RWPE2 (cell line): ENCODE results near the gene SSH3.

Experiments
- ATAC-seq: fragments of 200-7000 bp; cut with Tn5 transposase; 3 replicates; pipeline ENCODE4 v1.9.1; 2021; ENCODE audit warnings: low read depth
- DNase-seq: peaks from one replicate; pipeline ENCODE4 v3.0.0-alpha.2; 2020; ENCODE audit warnings: low spot score
- H3K27ac ChIP-seq: fragments of 450-650 bp; 2 replicates; pipeline ENCODE4 v1.5.1; 2017; ENCODE audit warnings: mild to moderate bottlenecking; ENCODE audit not compliant: poor library complexity, severe bottlenecking
- H3K27me3 ChIP-seq: fragments of 250-450 bp; sonication (Bioruptor Pico); 2 replicates; pipeline ENCODE4 v1.5.1; 2021; ENCODE audit warnings: mild to moderate bottlenecking, moderate library complexity; ENCODE audit not compliant: insufficient read depth, poor library complexity, severe bottlenecking
- H3K36me3 ChIP-seq: fragments of 250-450 bp; sonication (Bioruptor Pico); 2 replicates; pipeline ENCODE4 v1.5.1; 2020; ENCODE audit warnings: low read depth, mild to moderate bottlenecking, moderate library complexity
- H3K4me1 ChIP-seq: fragments of 250-450 bp; sonication (Bioruptor Pico); 2 replicates; pipeline ENCODE4 v1.5.1; 2021; ENCODE audit warnings: mild to moderate bottlenecking, moderate library complexity; ENCODE audit not compliant: insufficient read depth, poor library complexity, severe bottlenecking
- H3K4me3 ChIP-seq: fragments of 250-450 bp; sonication (Bioruptor Pico); 2 replicates; pipeline ENCODE4 v1.5.1; 2021; ENCODE audit warnings: mild to moderate bottlenecking, moderate library complexity; ENCODE audit not compliant: severe bottlenecking
- H3K9me3 ChIP-seq: fragments of 250-450 bp; sonication (Bioruptor Pico); 2 replicates; pipeline ENCODE4 v1.5.1; 2021; ENCODE audit warnings: mild to moderate bottlenecking, moderate library complexity; ENCODE audit not compliant: severe bottlenecking
- TF ChIP-seq, protein P1 (sequence below): fragments of 450-650 bp; IDR thresholded peaks from one replicate; pipeline ENCODE4 v1.5.1; 2017; ENCODE audit warnings: mild to moderate bottlenecking, moderate library complexity; ENCODE audit not compliant: poor library complexity, severe bottlenecking

Gene SSH3

DNA sequence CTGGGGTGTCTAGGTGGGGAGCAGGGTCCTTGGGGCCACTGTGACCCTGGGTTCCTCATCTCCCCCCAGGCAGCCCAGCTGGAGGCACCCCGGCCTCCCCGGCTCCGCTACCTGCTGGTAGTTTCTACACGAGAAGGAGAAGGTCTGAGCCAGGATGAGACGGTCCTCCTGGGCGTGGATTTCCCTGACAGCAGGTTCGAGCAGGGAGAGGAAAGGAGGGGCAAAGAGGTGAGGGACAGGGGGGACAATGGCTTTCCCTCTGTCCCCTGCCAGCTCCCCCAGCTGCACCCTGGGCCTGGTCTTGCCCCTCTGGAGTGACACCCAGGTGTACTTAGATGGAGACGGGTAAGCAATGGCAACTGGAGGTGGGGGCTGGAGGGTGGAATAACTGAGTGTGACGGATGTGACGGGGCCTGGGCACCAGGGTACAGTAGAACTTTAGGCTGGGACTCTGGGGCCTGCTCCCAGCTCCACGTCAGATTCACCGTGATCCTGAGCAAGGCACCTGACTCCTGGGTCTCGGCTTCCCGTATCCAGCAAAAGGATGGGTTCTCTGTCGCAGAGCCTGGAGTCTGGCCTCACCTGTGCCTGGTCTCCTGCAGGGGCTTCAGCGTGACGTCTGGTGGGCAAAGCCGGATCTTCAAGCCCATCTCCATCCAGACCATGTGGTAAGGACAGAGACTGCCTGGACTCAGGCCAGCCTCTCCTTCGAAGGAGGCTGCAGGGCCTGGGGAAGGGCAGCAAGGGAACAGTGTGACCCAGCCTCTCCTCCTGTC is 3.6 kb downstream of the SSH3 start:
- peak overlapping the region; percentile 82 for H3K27ac ChIP-seq

DNA sequence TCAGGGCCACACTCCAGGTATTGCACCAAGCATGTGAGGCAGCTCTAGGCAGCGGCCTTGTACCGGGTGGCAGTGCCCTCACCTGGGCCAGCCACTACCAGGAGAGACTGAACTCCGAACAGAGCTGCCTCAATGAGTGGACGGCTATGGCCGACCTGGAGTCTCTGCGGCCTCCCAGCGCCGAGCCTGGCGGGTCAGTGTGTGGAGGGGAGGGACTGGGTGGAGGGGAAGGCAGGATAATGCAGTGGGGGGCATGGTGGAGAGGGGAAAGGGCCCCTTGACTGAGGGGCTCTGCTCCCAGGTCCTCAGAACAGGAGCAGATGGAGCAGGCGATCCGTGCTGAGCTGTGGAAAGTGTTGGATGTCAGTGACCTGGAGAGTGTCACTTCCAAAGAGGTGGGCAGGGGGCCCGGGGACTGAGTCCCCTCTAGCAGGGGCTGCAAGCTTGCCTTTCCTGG is 4.2 kb downstream of the SSH3 start:
- H3K36me3 ChIP-seq: peaks cover 62% of the 10 kb centered on the region
- TF ChIP-seq, protein P1, sequence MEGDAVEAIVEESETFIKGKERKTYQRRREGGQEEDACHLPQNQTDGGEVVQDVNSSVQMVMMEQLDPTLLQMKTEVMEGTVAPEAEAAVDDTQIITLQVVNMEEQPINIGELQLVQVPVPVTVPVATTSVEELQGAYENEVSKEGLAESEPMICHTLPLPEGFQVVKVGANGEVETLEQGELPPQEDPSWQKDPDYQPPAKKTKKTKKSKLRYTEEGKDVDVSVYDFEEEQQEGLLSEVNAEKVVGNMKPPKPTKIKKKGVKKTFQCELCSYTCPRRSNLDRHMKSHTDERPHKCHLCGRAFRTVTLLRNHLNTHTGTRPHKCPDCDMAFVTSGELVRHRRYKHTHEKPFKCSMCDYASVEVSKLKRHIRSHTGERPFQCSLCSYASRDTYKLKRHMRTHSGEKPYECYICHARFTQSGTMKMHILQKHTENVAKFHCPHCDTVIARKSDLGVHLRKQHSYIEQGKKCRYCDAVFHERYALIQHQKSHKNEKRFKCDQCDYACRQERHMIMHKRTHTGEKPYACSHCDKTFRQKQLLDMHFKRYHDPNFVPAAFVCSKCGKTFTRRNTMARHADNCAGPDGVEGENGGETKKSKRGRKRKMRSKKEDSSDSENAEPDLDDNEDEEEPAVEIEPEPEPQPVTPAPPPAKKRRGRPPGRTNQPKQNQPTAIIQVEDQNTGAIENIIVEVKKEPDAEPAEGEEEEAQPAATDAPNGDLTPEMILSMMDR: no peak

More for the DNA sequence above, 3.6 kb downstream of the SSH3 start:
- Histone ChIP-seq H3K27me3 (no peaks in the 10 kb centered on the region), H3K4me1 (peaks cover 34% of the 10 kb centered on the region), H3K4me3 (no peak overlapping the region), H3K36me3 (peaks cover 57% of the 10 kb centered on the region), H3K9me3 (no peaks in the 10 kb centered on the region)
- TF ChIP-seq, protein P1: no peak
- DNase-seq (no peak), ATAC-seq (no peak)

DNA sequence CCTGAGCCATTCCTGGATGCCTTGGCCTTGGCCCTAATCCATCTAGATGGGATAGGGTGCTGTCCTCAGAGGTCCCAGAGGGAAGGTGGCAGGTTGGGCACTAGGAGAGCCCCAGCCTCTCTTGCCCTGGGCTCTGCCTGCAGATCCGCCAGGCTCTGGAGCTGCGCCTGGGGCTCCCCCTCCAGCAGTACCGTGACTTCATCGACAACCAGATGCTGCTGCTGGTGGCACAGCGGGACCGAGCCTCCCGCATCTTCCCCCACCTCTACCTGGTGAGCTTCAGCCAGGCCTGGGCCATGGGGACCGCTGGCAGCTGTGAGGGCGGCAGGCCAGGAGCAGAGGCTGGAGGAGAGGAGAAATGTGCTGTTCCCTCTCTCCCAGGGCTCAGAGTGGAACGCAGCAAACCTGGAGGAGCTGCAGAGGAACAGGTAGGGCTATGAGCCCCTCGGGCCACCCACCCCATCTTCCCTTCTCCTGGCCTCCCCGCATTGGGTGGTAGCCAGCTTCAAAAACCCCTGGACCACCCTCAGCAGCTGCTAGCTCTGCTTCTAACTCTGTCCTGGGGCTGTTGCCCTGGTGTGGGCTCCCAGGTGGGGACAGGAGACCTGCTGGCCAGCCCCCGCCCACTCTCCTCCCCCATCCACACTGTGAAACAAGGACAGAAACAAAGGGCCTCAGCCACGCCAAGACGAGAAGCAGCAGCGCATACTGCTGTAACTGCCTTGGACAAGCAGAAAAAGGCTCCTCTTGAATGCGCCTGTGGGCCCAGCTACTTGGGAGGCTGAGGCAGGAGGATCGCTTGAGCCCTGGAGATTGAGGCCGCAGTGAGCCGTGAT is 4.9 kb downstream of the SSH3 start:
- peak overlapping the region; percentile 96 for H3K27ac ChIP-seq
- peaks cover 62% of the 10 kb centered on the region for H3K36me3 ChIP-seq

More for the DNA sequence above, 4.2 kb downstream of the SSH3 start:
- Histone ChIP-seq H3K27ac (no peak overlapping the region), H3K9me3 (no peaks in the 10 kb centered on the region), H3K4me1 (peaks cover 34% of the 10 kb centered on the region), H3K27me3 (no peaks in the 10 kb centered on the region), H3K4me3 (no peak overlapping the region)
- ATAC-seq: no peak
- no peak for DNase-seq

DNA sequence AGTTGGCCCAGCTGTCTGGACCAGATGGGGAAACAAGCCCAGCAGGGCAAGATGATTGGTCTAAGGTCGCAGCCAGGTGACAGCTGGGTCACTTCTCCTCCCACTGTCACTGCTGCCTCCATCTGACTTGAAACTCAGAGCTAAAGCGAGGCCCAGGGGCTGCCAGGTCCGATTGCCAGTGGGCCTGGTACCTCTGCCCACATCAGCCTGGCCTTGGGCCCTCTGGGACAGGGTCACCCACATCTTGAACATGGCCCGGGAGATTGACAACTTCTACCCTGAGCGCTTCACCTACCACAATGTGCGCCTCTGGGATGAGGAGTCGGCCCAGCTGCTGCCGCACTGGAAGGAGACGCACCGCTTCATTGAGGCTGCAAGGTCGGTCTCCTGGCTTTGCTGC is 5.8 kb downstream of the SSH3 start:
- peaks cover 62% of the 10 kb centered on the region for H3K36me3 ChIP-seq
- H3K4me1 ChIP-seq: peaks cover 49% of the 10 kb centered on the region
- no peaks in the 10 kb centered on the region for H3K27me3 ChIP-seq
- ATAC-seq (no peak), DNase-seq (no peak)
- no peak overlapping the region for H3K4me3 ChIP-seq
- TF ChIP-seq, protein P1: no peak
- peak overlapping the region; percentile 96 for H3K27ac ChIP-seq
- H3K9me3 ChIP-seq: no peaks in the 10 kb centered on the region

More for the DNA sequence above, 4.9 kb downstream of the SSH3 start:
- Histone ChIP-seq H3K4me3 (no peak overlapping the region), H3K4me1 (peaks cover 40% of the 10 kb centered on the region), H3K9me3 (no peaks in the 10 kb centered on the region), H3K27me3 (no peaks in the 10 kb centered on the region)
- TF ChIP-seq, protein P1: no peak
- DNase-seq: no peak
- no peak for ATAC-seq
